A549 treated with CpdA at 1 μM for 4 hours (cell line): ENCODE data around the gene MAP2K5. TPM values are rescaled to one million over a fixed set of nuclear protein-coding genes. Genes with fewer than 3 reads are reported as not detected.

Experiments used
- total RNA-seq: library from RNA; stranded (reverse); fragments of 200-300 nt; extraction: Qiagen RNA extraction; gene quantifications from 5 replicates; pipeline ENCODE4 v1.2.3, GENCODE V29; 2022; ENCODE audit warnings: low read depth

MAP2K5 gene
- 10.7 to 12.8 TPM (median 12.3 TPM) in 5 replicates for total RNA-seq

GRCh38 chr15:67542420-67543347, at the start of gene MAP2K5:
Gene MAP2K5 (plus strand): TSS chr15:67542703. CDS start chr15:67543336, 633 bp downstream.

DNA sequence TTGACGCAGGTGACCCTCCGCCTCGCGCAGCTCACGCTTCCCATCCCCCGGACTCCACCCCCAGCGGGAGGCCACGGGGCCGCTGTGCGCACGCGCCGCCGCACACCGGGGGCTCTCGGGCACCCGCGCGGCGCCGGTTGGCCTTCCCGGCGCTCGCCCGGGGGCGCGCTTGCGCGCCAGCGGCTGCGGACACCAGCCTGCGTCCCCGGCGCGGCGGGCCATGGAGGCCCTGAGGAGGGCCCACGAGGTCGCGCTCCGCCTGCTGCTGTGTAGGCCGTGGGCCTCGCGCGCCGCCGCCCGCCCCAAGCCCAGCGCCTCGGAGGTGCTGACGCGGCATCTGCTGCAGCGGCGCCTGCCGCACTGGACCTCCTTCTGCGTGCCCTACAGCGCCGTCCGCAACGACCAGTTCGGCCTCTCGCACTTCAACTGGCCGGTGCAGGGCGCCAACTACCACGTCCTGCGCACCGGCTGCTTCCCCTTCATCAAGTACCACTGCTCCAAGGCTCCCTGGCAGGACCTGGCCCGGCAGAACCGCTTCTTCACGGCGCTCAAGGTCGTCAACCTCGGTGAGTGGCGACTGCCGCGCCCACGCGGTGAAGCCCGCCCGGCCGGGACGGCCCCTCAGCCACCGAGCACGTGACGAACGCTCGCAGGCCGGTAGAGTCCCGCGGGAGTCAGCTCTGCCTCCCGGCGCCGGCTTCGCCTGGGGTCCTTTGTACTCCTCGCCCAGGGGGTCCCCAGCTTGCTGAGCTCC, 21.3 kb upstream of the MAP2K5 start, which contains the start of gene C15orf61:
C15orf61 (plus strand) TSS at position 103 of the 754 bp plus-strand sequence; CDS start at position 221, 118 bp downstream.

DNA sequence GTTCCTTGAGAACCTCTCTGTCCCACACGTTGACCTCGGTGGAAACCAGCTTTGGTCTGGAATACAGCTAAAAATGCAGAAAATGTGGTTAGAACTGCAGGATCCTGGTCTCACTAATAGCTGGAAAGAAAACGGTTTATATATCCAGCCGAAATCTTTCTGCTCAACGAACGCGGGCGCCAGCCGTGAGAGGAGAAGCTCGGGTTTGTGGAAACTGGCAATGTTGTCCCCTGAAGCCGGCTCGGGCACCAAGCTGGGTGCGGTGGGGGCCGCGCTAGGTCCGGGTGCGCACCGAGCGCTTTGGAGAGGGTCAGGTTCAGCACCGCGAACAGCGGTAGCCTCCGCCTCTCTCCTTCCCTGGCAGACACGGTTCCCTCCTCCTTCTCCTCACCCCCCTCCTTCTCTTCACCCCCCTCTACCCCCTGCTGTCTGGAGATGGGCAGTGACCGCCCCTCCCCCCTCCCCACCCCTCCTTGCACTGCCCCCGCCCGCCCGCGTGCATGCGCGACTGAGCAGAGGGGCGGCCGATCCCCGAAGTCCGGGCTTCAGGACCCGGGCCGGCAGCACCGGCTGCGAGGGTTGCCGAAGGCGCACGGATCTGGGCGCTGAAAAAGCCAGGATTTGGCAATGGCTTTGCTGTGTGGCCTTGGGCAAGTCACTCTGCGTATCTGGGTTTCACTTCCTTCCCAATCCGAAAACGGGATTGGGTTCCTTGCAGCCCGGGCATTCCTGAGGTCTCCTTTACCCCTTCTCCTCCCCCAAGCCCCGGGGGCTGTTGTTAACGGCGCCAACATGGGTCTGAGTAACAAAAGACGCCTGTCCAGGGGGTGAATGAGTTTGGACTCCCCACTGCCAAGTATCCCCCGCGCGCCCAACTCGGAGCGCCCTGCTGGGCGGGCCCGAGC, 282.7 kb downstream of the MAP2K5 start, which contains the start of gene SKOR1:
SKOR1 (plus strand) TSS at position 534 of the 905 bp plus-strand sequence; CDS start at position 628, 94 bp downstream.

GRCh38 chr15:67839929-67840748, 297.6 kb downstream of the MAP2K5 start, which contains the start of gene RNU6-1:
Gene RNU6-1 (minus strand): TSS chr15:67840045.

Other genes with a start within 250 kb of the MAP2K5 start
- gene C15orf61, start 21.6 kb upstream of the MAP2K5 start, total RNA-seq, result 2.2 to 4.9 TPM (median 3.5 TPM) in 5 replicates